Smooth muscle cell (in vitro differentiated cells): ENCODE data around the gene OSCP1. TPM values are rescaled to one million over a fixed set of nuclear protein-coding genes. Genes with fewer than 3 reads are reported as not detected.
A peak's percentile ranks its signal among the peaks of the same experiment; 100 is the strongest.

Source experiments
- DNase-seq: peaks from one replicate; lab custom pipeline; 2025; ENCODE audit not compliant: unreplicated experiment; lab: John Stamatoyannopoulos, UW
- H2AFZ ChIP-seq: fragments of 200-600 bp; sonication (generic); 2 replicates; pipeline ENCODE4 v1.6.0; 2016; ENCODE audit warnings: antibody characterized with exemption, low read depth, mild to moderate bottlenecking
- H3F3A ChIP-seq: fragments of 200-600 bp; sonication (generic); 2 replicates; pipeline ENCODE4 v1.6.0; 2017; ENCODE audit warnings: antibody characterized with exemption, low read depth
- H3K27ac ChIP-seq: fragments of 200-600 bp; sonication (generic); 2 replicates; pipeline ENCODE4 v1.5.1; 2016; ENCODE audit warnings: low read depth, mild to moderate bottlenecking
- H3K27me3 ChIP-seq: fragments of 200-600 bp; sonication (generic); 2 replicates; pipeline ENCODE4 v1.6.1; 2016; ENCODE audit warnings: low read depth, mild to moderate bottlenecking
- H3K36me3 ChIP-seq: fragments of 200-600 bp; sonication (generic); 2 replicates; pipeline ENCODE4 v1.5.1; 2016; ENCODE audit warnings: low read depth
- H3K4me1 ChIP-seq: fragments of 200-600 bp; sonication (generic); 2 replicates; pipeline ENCODE4 v1.5.1; 2016; ENCODE audit warnings: low read depth
- H3K4me2 ChIP-seq: fragments of 200-600 bp; sonication (generic); 2 replicates; pipeline ENCODE4 v1.6.0; 2016; ENCODE audit warnings: mild to moderate bottlenecking
- H3K4me3 ChIP-seq: fragments of 200-600 bp; sonication (generic); 2 replicates; pipeline ENCODE4 v1.5.1; 2016; ENCODE audit warnings: mild to moderate bottlenecking
- H3K79me2 ChIP-seq: fragments of 200-600 bp; sonication (generic); 2 replicates; pipeline ENCODE4 v1.6.0; 2016; ENCODE audit warnings: low read depth, mild to moderate bottlenecking
- H3K9ac ChIP-seq: fragments of 200-600 bp; sonication (generic); 2 replicates; pipeline ENCODE4 v1.6.0; 2016; ENCODE audit warnings: low read depth
- H3K9me3 ChIP-seq: fragments of 200-600 bp; sonication (generic); replicated peaks from 2 replicates; pipeline ENCODE4 v1.5.1; 2016; ENCODE audit warnings: low read depth
- H4K20me1 ChIP-seq: fragments of 200-600 bp; sonication (generic); 2 replicates; pipeline ENCODE4 v1.6.0; 2016; ENCODE audit warnings: low read depth
- CTCF ChIP-seq: fragments of 200-600 bp; sonication (generic); IDR thresholded peaks from 2 replicates; pipeline ENCODE4 v1.5.1; 2017; ENCODE audit warnings: borderline replicate concordance, mild to moderate bottlenecking, antibody characterized with exemption; ENCODE audit not compliant: insufficient read depth, poor library complexity, severe bottlenecking
- WGBS: methylation state at CpG from one replicate; pipeline ENCODE4 v1.1.7; 2016; ENCODE audit warnings: low lambda C conversion rate; 5-methylcytosine and 5-hydroxymethylcytosine counted together
- polyA plus RNA-seq: library from polyadenylated mRNA; unstranded; fragments of >200 nt; fragmentation: Nextera tagmentation; extraction: Ambion mirVana; gene quantifications from 2 replicates; pipeline ENCODE4 v1.2.1, GENCODE V29; 2016
- total RNA-seq: library from RNA; depleted of rRNA; stranded (reverse); fragments of >200 nt; gene quantifications from 2 replicates; pipeline ENCODE4 v1.2.3, GENCODE V29; 2014

OSCP1 gene
- total and polyA plus RNA-seq, 2 experiments from 2014 or later = 10.7 to 13.5 TPM

- no peak for TF ChIP-seq CTCF
- no peaks in the 10 kb centered on the region for H3K9me3 ChIP-seq
- H3K27me3 ChIP-seq = no peaks in the 10 kb centered on the region
- no peaks in the 10 kb centered on the region for H4K20me1 ChIP-seq
- peak overlapping the region; percentile 86 for H3K27ac ChIP-seq
- H3K4me2 ChIP-seq = peak overlapping the region; percentile 83
- peaks cover 8% of the 10 kb centered on the region for H3F3A ChIP-seq
- peaks cover 13% of the 10 kb centered on the region for H3K4me1 ChIP-seq
- H3K36me3 ChIP-seq = no peaks in the 10 kb centered on the region
- H3K9ac ChIP-seq = peak overlapping the region; percentile 55
- H2AFZ ChIP-seq = peak overlapping the region; percentile 63
- DNase-seq = no peak
- 74% methylated on average over 10 of the region's 10 CpGs for WGBS
- peaks cover 33% of the 10 kb centered on the region for H3K79me2 ChIP-seq
- peak overlapping the region; percentile 53 for H3K4me3 ChIP-seq
Observed at GRCh38 chr1:36400514-36400824, 49.8 kb downstream of the OSCP1 start.

GRCh38 chr1:36398370-36398977 lies 51.8 kb downstream of the OSCP1 start:
- Histone ChIP-seq H3K9ac (peak overlapping the region; percentile 86), H3K4me3 (peak overlapping the region; percentile 77), H2AFZ (no peak overlapping the region), H3K27me3 (no peaks in the 10 kb centered on the region), H4K20me1 (no peaks in the 10 kb centered on the region), H3K4me1 (peaks cover 13% of the 10 kb centered on the region), H3F3A (peaks cover 8% of the 10 kb centered on the region), H3K9me3 (no peaks in the 10 kb centered on the region), H3K79me2 (peaks cover 49% of the 10 kb centered on the region), H3K4me2 (peak overlapping the region; percentile 87), H3K36me3 (no peaks in the 10 kb centered on the region), H3K27ac (peak overlapping the region; percentile 92)
- DNase-seq = no peak
- TF ChIP-seq CTCF = no peak
- 96% methylated on average over 7 of the region's 7 CpGs for WGBS

- Histone ChIP-seq H3K4me3 (peak within 1 kb of the TSS; percentile 77), H3K4me1 (peaks cover 13% of the 10 kb centered on the region), H3K9me3 (no peaks in the 10 kb centered on the region), H2AFZ (peak within 1 kb of the TSS; percentile 69), H3K4me2 (peak within 1 kb of the TSS; percentile 87), H3K9ac (peak within 1 kb of the TSS; percentile 86), H3K36me3 (no peaks in the 10 kb centered on the region), H4K20me1 (no peaks in the 10 kb centered on the region), H3K27me3 (no peaks in the 10 kb centered on the region), H3F3A (peaks cover 8% of the 10 kb centered on the region), H3K27ac (peak within 1 kb of the TSS; percentile 92), H3K79me2 (peaks cover 46% of the 10 kb centered on the region)
- no peak for TF ChIP-seq CTCF
- under 1% methylated on average over 60 of the region's 60 CpGs for WGBS
- peak; percentile 71 for DNase-seq
Observed at GRCh38 chr1:36397378-36398230, 52.6 kb downstream of the OSCP1 start, which contains the start of gene LSM10. Gene LSM10 (minus strand): TSS chr1:36397908. CDS start chr1:36394129, 3,779 bp downstream.
